Upper lobe of right lung (tissue), 1 donor: ENCODE results near the gene LDB2. TPM values are rescaled to one million over a fixed set of nuclear protein-coding genes. Genes with fewer than 3 reads are reported as not detected.

Source experiments
- ATAC-seq: fragments of 200-7000 bp; cut with Tn5 transposase; one replicate; pipeline ENCODE4 v1.9.1; 2020; ENCODE audit warnings: mild to moderate bottlenecking, moderate library complexity
- DNase-seq: peaks from one replicate; pipeline ENCODE4 v3.0.0-alpha.2; 2020
- H3K27ac ChIP-seq: fragments of 200-600 bp; one replicate; pipeline ENCODE4 v1.8.0; 2022
- H3K27me3 ChIP-seq: fragments of 200-600 bp; one replicate; pipeline ENCODE4 v1.8.0; 2022; ENCODE audit warnings: mild to moderate bottlenecking
- H3K36me3 ChIP-seq: fragments of 200-600 bp; one replicate; pipeline ENCODE4 v1.8.0; 2022
- H3K4me1 ChIP-seq: fragments of 200-600 bp; one replicate; pipeline ENCODE4 v1.8.0; 2022
- H3K4me3 ChIP-seq: fragments of 200-600 bp; one replicate; pipeline ENCODE4 v1.8.0; 2022; ENCODE audit warnings: mild to moderate bottlenecking
- H3K9me3 ChIP-seq: fragments of 200-600 bp; one replicate; pipeline ENCODE4 v1.8.0; 2022
- CTCF ChIP-seq: fragments of 200-600 bp; IDR thresholded peaks from one replicate; pipeline ENCODE4 v1.8.0; 2022; ENCODE audit warnings: antibody characterized with exemption
- intact Hi-C: fragments of 100-400 bp; cut with DNase I; formaldehyde crosslinking; loops from one replicate; pipeline ENCODE4 v1.11.0; 2022
- total RNA-seq: library from RNA; stranded (reverse); fragmentation: NEBNext Ultra II Directional; extraction: Animal tissue kit (Norgen Biotek cat#: 25700); gene quantifications from one replicate; pipeline ENCODE4 v1.2.1, GENCODE V29; 2021
- donor health status: DM: no; HTN: yes; CAD: no; lungs with severe emphysema.

The LDB2 gene
- total RNA-seq, 1 donor from 2014 or later = 139 TPM

GRCh38 chr4:16672421-16672820 is 226.0 kb downstream of the LDB2 start:
- TF ChIP-seq CTCF = no peak
- peaks cover 40% of the 10 kb centered on the region for H3K4me1 ChIP-seq
- H3K27me3 ChIP-seq = no peaks in the 10 kb centered on the region
- H3K27ac ChIP-seq = no peak overlapping the region
- intact Hi-C loops = no loop called here
- no peak overlapping the region for H3K4me3 ChIP-seq
- no peaks in the 10 kb centered on the region for H3K9me3 ChIP-seq
- no peak for DNase-seq
- no peaks in the 10 kb centered on the region for H3K36me3 ChIP-seq
- no peak for ATAC-seq

- Histone ChIP-seq H3K9me3 (no peaks in the 10 kb centered on the region), H3K4me1 (peaks cover 40% of the 10 kb centered on the region), H3K27me3 (no peaks in the 10 kb centered on the region), H3K36me3 (no peaks in the 10 kb centered on the region), H3K27ac (no peak overlapping the region), H3K4me3 (no peak overlapping the region)
- no peak for TF ChIP-seq CTCF
- intact Hi-C loops = no loop called here
- ATAC-seq = no peak
- no peak for DNase-seq
Measured at GRCh38 chr4:16671741-16672140, 226.7 kb downstream of the LDB2 start.

GRCh38 chr4:16670727-16671126 is 227.7 kb downstream of the LDB2 start:
- H3K9me3 ChIP-seq = no peaks in the 10 kb centered on the region
- DNase-seq = no peak
- no peaks in the 10 kb centered on the region for H3K27me3 ChIP-seq
- no peak overlapping the region for H3K4me3 ChIP-seq
- intact Hi-C loops = no loop called here
- no peak for ATAC-seq
- no peak for TF ChIP-seq CTCF
- H3K36me3 ChIP-seq = no peaks in the 10 kb centered on the region
- peaks cover 31% of the 10 kb centered on the region for H3K4me1 ChIP-seq
- H3K27ac ChIP-seq = no peak overlapping the region

GRCh38 chr4:16669036-16669435 is 229.4 kb downstream of the LDB2 start:
- intact Hi-C loops = no loop called here
- no peaks in the 10 kb centered on the region for H3K36me3 ChIP-seq
- no peaks in the 10 kb centered on the region for H3K27me3 ChIP-seq
- peaks cover 31% of the 10 kb centered on the region for H3K4me1 ChIP-seq
- peak; percentile 24 for ATAC-seq
- DNase-seq = no peak
- no peaks in the 10 kb centered on the region for H3K9me3 ChIP-seq
- no peak overlapping the region for H3K27ac ChIP-seq
- TF ChIP-seq CTCF = no peak
- H3K4me3 ChIP-seq = no peak overlapping the region

GRCh38 chr4:16668488-16668887 is 230.0 kb downstream of the LDB2 start:
- ATAC-seq (no peak), DNase-seq (no peak)
- Histone ChIP-seq H3K27ac (no peak overlapping the region), H3K4me1 (peaks cover 31% of the 10 kb centered on the region), H3K36me3 (no peaks in the 10 kb centered on the region), H3K4me3 (no peak overlapping the region), H3K9me3 (no peaks in the 10 kb centered on the region), H3K27me3 (no peaks in the 10 kb centered on the region)
- intact Hi-C loops = no loop called here
- no peak for TF ChIP-seq CTCF

GRCh38 chr4:16667464-16667863 is 231.0 kb downstream of the LDB2 start:
- Histone ChIP-seq H3K27me3 (no peaks in the 10 kb centered on the region), H3K9me3 (no peaks in the 10 kb centered on the region), H3K4me1 (peaks cover 31% of the 10 kb centered on the region), H3K36me3 (no peaks in the 10 kb centered on the region), H3K4me3 (no peak overlapping the region), H3K27ac (no peak overlapping the region)
- intact Hi-C loops = no loop called here
- TF ChIP-seq CTCF = no peak
- DNase-seq (no peak), ATAC-seq (no peak)
